RWPE2 (cell line): ENCODE measurements around the gene CCDC183.
"Not testable (repeated sequence)": the region's sequence is repeated elsewhere in the genome, so short reads cannot be mapped to it uniquely, and the experiment has no call there.

ENCODE experiments used
- ATAC-seq: fragments of 200-7000 bp; cut with Tn5 transposase; 3 replicates; pipeline ENCODE4 v1.9.1; 2021; ENCODE audit warnings: low read depth
- DNase-seq: peaks from one replicate; pipeline ENCODE4 v3.0.0-alpha.2; 2020; ENCODE audit warnings: low spot score
- H3K27ac ChIP-seq: fragments of 450-650 bp; 2 replicates; pipeline ENCODE4 v1.5.1; 2017; ENCODE audit warnings: mild to moderate bottlenecking; ENCODE audit not compliant: poor library complexity, severe bottlenecking
- H3K27me3 ChIP-seq: fragments of 250-450 bp; sonication (Bioruptor Pico); 2 replicates; pipeline ENCODE4 v1.5.1; 2021; ENCODE audit warnings: mild to moderate bottlenecking, moderate library complexity; ENCODE audit not compliant: insufficient read depth, poor library complexity, severe bottlenecking
- H3K36me3 ChIP-seq: fragments of 250-450 bp; sonication (Bioruptor Pico); 2 replicates; pipeline ENCODE4 v1.5.1; 2020; ENCODE audit warnings: low read depth, mild to moderate bottlenecking, moderate library complexity
- H3K4me1 ChIP-seq: fragments of 250-450 bp; sonication (Bioruptor Pico); 2 replicates; pipeline ENCODE4 v1.5.1; 2021; ENCODE audit warnings: mild to moderate bottlenecking, moderate library complexity; ENCODE audit not compliant: insufficient read depth, poor library complexity, severe bottlenecking
- H3K4me3 ChIP-seq: fragments of 250-450 bp; sonication (Bioruptor Pico); 2 replicates; pipeline ENCODE4 v1.5.1; 2021; ENCODE audit warnings: mild to moderate bottlenecking, moderate library complexity; ENCODE audit not compliant: severe bottlenecking
- H3K9me3 ChIP-seq: fragments of 250-450 bp; sonication (Bioruptor Pico); 2 replicates; pipeline ENCODE4 v1.5.1; 2021; ENCODE audit warnings: mild to moderate bottlenecking, moderate library complexity; ENCODE audit not compliant: severe bottlenecking
- CTCF ChIP-seq: fragments of 450-650 bp; IDR thresholded peaks from one replicate; pipeline ENCODE4 v1.5.1; 2017; ENCODE audit warnings: mild to moderate bottlenecking, moderate library complexity; ENCODE audit not compliant: poor library complexity, severe bottlenecking

Gene CCDC183

DNA sequence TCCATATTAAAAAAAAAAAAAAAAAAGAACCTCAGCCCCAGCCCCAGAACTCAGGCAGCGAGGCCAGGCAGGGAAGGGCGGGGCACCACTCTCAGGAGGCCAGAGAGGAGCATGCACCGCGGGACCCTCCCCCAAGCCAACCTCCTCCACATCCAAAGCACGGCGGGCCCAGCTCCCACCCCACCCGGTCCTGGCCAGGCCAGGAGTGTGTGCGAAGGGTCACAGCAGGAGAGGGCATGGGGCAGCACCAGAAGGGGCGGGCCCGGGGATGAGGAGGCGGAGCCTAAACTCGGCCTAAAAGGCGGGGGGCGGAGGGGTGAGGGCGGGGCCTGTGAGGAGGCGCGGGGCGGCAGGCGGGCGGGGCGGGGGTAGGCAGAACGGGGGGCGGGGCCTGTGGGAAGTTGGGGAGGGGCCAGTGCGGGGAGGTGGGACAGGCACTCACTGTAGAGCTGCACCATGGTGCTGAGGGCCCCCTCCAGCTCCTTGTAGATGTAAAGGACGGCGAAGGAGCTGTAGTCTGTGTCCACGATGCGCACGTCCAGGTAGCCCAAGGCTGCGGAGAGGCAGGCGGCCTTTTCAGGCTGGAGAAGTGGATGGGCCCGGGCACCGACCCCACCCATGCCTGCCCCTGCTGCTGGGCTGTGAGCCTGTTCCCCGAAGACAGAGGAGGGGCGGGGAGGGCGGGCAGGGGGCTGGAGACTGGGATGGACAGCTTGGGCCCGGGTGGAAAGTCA, 33.1 kb upstream of the CCDC183 start:
- Histone ChIP-seq H3K4me3 (no peak overlapping the region), H3K27ac (no peak overlapping the region), H3K36me3 (no peaks in the 10 kb centered on the region), H3K9me3 (no peaks in the 10 kb centered on the region), H3K27me3 (peaks cover 4% of the 10 kb centered on the region), H3K4me1 (no peaks in the 10 kb centered on the region)
- ATAC-seq (peak; percentile 22; the same call in 1 of the 3 replicates), DNase-seq (peak; percentile 76)
- TF ChIP-seq CTCF, result no peak

DNA sequence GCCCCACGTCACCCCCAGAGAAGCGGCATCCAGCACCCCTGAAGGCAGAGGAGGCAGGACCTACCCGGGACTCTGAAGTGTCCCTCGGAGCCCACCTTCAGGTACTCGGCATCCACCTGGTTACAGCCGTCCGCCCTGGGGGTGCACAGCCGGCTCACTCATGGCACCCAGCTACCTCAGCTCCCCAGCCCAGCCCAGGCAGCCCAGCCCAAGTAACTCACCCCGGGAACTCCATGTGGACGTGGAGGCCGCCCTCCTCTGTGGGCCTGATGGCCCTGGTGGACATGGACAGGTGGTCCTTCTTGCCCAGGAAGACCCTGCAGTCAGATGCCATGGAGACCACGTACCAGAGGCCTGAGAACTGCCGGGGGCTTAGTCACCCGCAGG, 32.5 kb upstream of the CCDC183 start:
- no peak overlapping the region for H3K4me3 ChIP-seq
- ATAC-seq, result no peak

GRCh38 chr9:136764301-136764891, 31.7 kb upstream of the CCDC183 start, which contains the start of gene LCN15:
TSS of gene LCN15 (minus strand) at chr9:136764518. CDS start at chr9:136764488, 30 bp downstream.
- H3K27ac ChIP-seq, result no peak within 1 kb of the TSS
- no peaks in the 10 kb centered on the region for H3K4me1 ChIP-seq
- ATAC-seq, result no peak
- DNase-seq, result peak; percentile 55
- TF ChIP-seq CTCF, result no peak
- peaks cover 5% of the 10 kb centered on the region for H3K27me3 ChIP-seq
- no peak within 1 kb of the TSS for H3K4me3 ChIP-seq
- no peaks in the 10 kb centered on the region for H3K9me3 ChIP-seq
- H3K36me3 ChIP-seq, result no peaks in the 10 kb centered on the region

More for the DNA sequence above, 32.5 kb upstream of the CCDC183 start:
- peak; percentile 56 for DNase-seq
- Histone ChIP-seq H3K27me3 (peaks cover 5% of the 10 kb centered on the region), H3K4me1 (no peaks in the 10 kb centered on the region), H3K27ac (no peak overlapping the region), H3K36me3 (no peaks in the 10 kb centered on the region), H3K9me3 (no peaks in the 10 kb centered on the region)
- no peak for TF ChIP-seq CTCF

DNA sequence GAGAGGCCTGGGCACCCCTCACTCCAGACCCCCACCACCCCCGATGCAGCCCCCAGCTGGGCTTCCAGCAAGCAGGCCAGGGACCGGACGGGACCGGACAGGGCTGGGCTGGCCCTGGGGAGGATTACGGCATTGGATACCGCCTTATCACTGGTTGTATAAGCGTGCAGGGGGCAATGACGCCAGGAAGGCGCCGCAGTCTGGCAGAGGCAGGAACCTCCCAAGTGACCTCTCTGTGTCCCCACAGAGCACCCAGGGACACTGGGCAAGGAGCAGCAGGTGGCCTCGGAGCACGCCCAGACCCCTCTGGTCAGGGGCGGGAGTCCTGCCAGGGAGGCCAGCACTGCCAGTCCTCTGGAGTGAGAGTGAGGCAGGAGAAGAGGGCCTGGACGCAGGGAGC, 31.1 kb upstream of the CCDC183 start:
- no peaks in the 10 kb centered on the region for H3K9me3 ChIP-seq
- no peak for TF ChIP-seq CTCF
- H3K4me1 ChIP-seq, result no peaks in the 10 kb centered on the region
- H3K27ac ChIP-seq, result no peak overlapping the region
- no peak overlapping the region for H3K4me3 ChIP-seq
- ATAC-seq (no peak), DNase-seq (peak; percentile 46)
- H3K27me3 ChIP-seq, result peaks cover 5% of the 10 kb centered on the region
- H3K36me3 ChIP-seq, result no peaks in the 10 kb centered on the region

- not testable (repeated sequence) for H3K27me3 ChIP-seq, ATAC-seq, H3K27ac ChIP-seq, H3K4me1 ChIP-seq, H3K4me3 ChIP-seq, H3K9me3 ChIP-seq, H3K36me3 ChIP-seq
- DNase-seq, result peak; percentile 35
Observed at GRCh38 chr9:136765745-136766409, 30.3 kb upstream of the CCDC183 start.
